Uterus (tissue), 2 donors: ENCODE results near the gene CGB1.

ENCODE experiments used
- POLR2A ChIP-seq, 2 donors: fragments of 450-650 bp; IDR thresholded peaks; one replicate each; pipeline ENCODE4 v1.6.1; 2016; ENCODE audit warnings: antibody characterized with exemption in 2 of 2, mild to moderate bottlenecking in 1 of 2, moderate library complexity in 1 of 2
- TF ChIP-seq, protein P1 (sequence below), 4 experiments: fragments of 200-600 bp in 2 of 4; fragments of 450-650 bp in 2 of 4; sonication (generic) in 2 of 4; IDR thresholded peaks; one replicate each; pipeline ENCODE4 v1.5.1; 2016 to 2019; ENCODE audit warnings: antibody characterized with exemption in 4 of 4, mild to moderate bottlenecking in 2 of 4, moderate library complexity in 1 of 4

DNA sequence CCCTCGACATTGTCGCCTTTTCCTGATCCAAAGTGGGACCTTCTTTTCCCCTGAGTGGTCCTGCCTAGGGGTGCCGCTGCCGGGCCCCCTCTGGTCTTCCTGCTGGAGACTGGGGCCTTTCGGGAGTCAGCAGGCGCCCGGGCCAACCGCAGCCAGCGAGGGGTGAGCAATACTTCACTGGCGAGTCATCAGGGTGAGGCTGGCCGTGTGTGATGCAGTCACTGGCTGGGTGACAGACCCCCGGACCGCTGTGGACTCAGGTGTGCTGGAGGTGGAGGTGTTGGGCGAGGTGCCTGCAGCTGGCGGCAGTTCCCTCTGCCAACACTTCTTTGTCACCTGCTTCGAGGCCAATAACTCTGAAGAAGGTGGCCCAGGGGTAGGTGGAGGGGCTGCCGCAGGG lies 5.5 kb upstream of the CGB1 start:
- TF ChIP-seq, protein P1, sequence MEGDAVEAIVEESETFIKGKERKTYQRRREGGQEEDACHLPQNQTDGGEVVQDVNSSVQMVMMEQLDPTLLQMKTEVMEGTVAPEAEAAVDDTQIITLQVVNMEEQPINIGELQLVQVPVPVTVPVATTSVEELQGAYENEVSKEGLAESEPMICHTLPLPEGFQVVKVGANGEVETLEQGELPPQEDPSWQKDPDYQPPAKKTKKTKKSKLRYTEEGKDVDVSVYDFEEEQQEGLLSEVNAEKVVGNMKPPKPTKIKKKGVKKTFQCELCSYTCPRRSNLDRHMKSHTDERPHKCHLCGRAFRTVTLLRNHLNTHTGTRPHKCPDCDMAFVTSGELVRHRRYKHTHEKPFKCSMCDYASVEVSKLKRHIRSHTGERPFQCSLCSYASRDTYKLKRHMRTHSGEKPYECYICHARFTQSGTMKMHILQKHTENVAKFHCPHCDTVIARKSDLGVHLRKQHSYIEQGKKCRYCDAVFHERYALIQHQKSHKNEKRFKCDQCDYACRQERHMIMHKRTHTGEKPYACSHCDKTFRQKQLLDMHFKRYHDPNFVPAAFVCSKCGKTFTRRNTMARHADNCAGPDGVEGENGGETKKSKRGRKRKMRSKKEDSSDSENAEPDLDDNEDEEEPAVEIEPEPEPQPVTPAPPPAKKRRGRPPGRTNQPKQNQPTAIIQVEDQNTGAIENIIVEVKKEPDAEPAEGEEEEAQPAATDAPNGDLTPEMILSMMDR (IDR thresholded peaks at IDR 0.05), result no peak
- no peak for TF ChIP-seq POLR2A (IDR thresholded peaks at IDR 0.05)
